Measurements from ENCODE around the gene PPP1R8.

- TF ChIP-seq FOXM1 (IDR thresholded peaks at IDR 0.05; ENCODE audit: borderline replicate concordance), result no peak
- TF ChIP-seq HDGF (IDR thresholded peaks at IDR 0.05; ENCODE audit: borderline replicate concordance), result no peak
- TF ChIP-seq FOXA1 (IDR thresholded peaks at IDR 0.05), result no peak
- TF ChIP-seq NFRKB (IDR thresholded peaks at IDR 0.05), result no peak
- TF ChIP-seq TARDBP (IDR thresholded peaks at IDR 0.05), result no peak
Observed at GRCh38 chr1:27868556-27868931, 38.0 kb downstream of the PPP1R8 start.
